Lower lobe of right lung (tissue), 2 donors: ENCODE results near the gene PHF21A. TPM values are rescaled to one million over a fixed set of nuclear protein-coding genes. Genes with fewer than 3 reads are reported as not detected.

Source experiments
- ATAC-seq, 2 donors: fragments of 200-7000 bp; cut with Tn5 transposase; one replicate each; pipeline ENCODE4 v1.9.1; 2020 to 2022; ENCODE audit warnings: mild to moderate bottlenecking in 2 of 2, moderate library complexity in 2 of 2
- DNase-seq: peaks from one replicate; pipeline ENCODE4 v3.0.0-alpha.2; 2020
- H3K27ac ChIP-seq: fragments of 200-600 bp; one replicate; pipeline ENCODE4 v1.8.0; 2022
- H3K27me3 ChIP-seq: fragments of 200-600 bp; one replicate; pipeline ENCODE4 v1.8.0; 2022; ENCODE audit warnings: low read depth
- H3K36me3 ChIP-seq: fragments of 200-600 bp; one replicate; pipeline ENCODE4 v1.8.0; 2022; ENCODE audit warnings: mild to moderate bottlenecking
- H3K4me1 ChIP-seq: fragments of 200-600 bp; one replicate; pipeline ENCODE4 v1.8.0; 2022
- H3K4me3 ChIP-seq: fragments of 200-600 bp; one replicate; pipeline ENCODE4 v1.8.0; 2022; ENCODE audit warnings: mild to moderate bottlenecking
- H3K9me3 ChIP-seq: fragments of 200-600 bp; one replicate; pipeline ENCODE4 v1.8.0; 2022
- intact Hi-C: fragments of 100-400 bp; cut with DNase I; formaldehyde crosslinking; loops from one replicate; pipeline ENCODE4 v1.11.0; 2022
- total RNA-seq: library from RNA; stranded (reverse); fragmentation: NEBNext Ultra II Directional; extraction: Animal tissue kit (Norgen Biotek cat#: 25700); gene quantifications from one replicate; pipeline ENCODE4 v1.2.1, GENCODE V29; 2021
- TF ChIP-seq, protein P1 (sequence below): fragments of 200-600 bp; IDR thresholded peaks from one replicate; pipeline ENCODE4 v1.8.0; 2022; ENCODE audit warnings: antibody characterized with exemption, mild to moderate bottlenecking
- donor health status: DM: no; HTN: yes; CAD: no; lungs with severe emphysema.

PHF21A gene
- total RNA-seq, 1 donor from 2014 or later: 48.4 TPM

DNA sequence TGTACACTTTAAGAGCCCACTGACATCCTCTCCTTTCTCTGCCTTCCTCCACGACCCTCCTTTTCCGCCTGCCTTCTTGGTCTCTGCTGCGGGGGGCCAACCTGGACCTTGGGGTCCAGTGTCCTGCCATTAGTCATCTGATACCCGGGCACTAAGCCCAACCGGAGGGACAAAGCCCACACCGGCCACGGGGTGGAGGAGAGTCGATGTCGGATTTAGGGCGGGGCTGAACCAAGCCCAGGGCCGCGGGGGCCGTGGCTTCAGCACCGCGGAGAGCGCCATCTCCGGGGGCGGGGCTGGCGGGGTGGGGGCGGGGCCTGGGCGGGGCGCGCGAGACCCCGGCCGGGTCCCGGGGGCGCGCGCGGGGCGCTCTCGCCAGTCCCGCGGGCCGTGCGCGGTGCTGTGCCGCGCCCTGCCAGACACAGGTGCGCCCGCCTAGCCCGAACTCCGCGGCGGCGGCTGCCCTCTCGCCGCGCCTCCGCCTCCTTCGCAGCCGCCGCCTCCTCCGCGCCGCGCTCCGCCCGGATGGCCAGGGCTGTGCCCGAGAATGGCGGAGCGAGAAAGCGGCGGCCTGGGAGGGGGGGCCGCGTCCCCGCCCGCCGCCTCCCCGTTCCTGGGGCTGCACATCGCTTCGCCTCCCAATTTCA is 235.9 kb downstream of the PHF21A start, which contains the start of gene MAPK8IP1:
Gene MAPK8IP1 (plus strand): TSS at position 378 of the 647 bp plus-strand sequence. CDS start 170 bp downstream, at position 548.
- DNase-seq: peak; percentile 65

DNA sequence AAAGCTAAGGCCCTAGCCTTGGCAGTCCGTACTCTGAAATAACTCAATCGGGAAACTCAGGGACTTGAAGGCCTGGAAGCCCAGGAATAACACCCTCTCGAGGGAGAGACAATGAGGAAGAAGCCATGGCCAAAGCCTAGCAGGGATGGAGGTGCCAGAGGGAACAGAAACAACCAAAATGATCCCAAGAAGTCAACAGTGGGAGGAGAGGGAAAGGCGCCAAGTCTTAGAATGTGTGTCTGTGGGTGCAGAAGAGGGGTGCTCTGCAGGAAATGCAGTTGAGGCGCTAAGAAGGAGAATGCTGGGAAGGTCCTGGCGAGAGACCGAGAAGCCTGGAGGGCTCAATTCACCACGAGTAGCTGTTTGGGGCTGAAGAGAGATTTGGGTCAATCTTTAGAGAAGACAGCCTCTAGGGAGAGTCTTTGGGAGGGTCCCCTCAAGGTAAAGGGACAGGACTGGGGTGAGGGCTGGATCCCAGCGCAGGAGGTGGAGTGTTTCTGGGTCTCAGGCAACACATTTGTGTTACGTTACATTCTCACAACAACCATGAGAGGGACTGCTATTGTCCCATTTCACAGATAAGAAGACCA is 236.6 kb downstream of the PHF21A start:
- Histone ChIP-seq H3K36me3 (peaks cover 33% of the 10 kb centered on the region), H3K9me3 (no peaks in the 10 kb centered on the region), H3K27ac (no peak overlapping the region), H3K4me1 (no peaks in the 10 kb centered on the region), H3K27me3 (no peaks in the 10 kb centered on the region), H3K4me3 (no peak overlapping the region)
- no peak for DNase-seq
- TF ChIP-seq, protein P1, sequence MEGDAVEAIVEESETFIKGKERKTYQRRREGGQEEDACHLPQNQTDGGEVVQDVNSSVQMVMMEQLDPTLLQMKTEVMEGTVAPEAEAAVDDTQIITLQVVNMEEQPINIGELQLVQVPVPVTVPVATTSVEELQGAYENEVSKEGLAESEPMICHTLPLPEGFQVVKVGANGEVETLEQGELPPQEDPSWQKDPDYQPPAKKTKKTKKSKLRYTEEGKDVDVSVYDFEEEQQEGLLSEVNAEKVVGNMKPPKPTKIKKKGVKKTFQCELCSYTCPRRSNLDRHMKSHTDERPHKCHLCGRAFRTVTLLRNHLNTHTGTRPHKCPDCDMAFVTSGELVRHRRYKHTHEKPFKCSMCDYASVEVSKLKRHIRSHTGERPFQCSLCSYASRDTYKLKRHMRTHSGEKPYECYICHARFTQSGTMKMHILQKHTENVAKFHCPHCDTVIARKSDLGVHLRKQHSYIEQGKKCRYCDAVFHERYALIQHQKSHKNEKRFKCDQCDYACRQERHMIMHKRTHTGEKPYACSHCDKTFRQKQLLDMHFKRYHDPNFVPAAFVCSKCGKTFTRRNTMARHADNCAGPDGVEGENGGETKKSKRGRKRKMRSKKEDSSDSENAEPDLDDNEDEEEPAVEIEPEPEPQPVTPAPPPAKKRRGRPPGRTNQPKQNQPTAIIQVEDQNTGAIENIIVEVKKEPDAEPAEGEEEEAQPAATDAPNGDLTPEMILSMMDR: no peak
- ATAC-seq: no peak
- intact Hi-C loops: no loop called here

More for the DNA sequence above, 235.9 kb downstream of the PHF21A start, which contains the start of gene MAPK8IP1:
- Histone ChIP-seq H3K9me3 (no peaks in the 10 kb centered on the region), H3K4me3 (peak within 1 kb of the TSS; percentile 50), H3K36me3 (peaks cover 26% of the 10 kb centered on the region), H3K4me1 (no peaks in the 10 kb centered on the region), H3K27me3 (no peaks in the 10 kb centered on the region), H3K27ac (no peak within 1 kb of the TSS)
- TF ChIP-seq, protein P1: no peak
- ATAC-seq: peak; percentile 81 to 83
- intact Hi-C loops: no loop called here

Other genes with a start within 250 kb of the PHF21A start
- gene MAPK8IP1, start 235.8 kb downstream of the PHF21A start, total RNA-seq: 7.3 TPM
- gene FREY1, start 214.2 kb downstream of the PHF21A start, total RNA-seq: 0.53 TPM
- gene PEX16, start 203.6 kb downstream of the PHF21A start, total RNA-seq: 22.7 TPM
- 5.0 TPM for gene LARGE2, start 198.8 kb downstream of the PHF21A start, total RNA-seq
- 40.5 TPM for gene CREB3L1, start 156.2 kb upstream of the PHF21A start, total RNA-seq
- 55.3 TPM for gene DGKZ, start 226.0 kb upstream of the PHF21A start, total RNA-seq